NT2/D1 (cell line): Measurements from ENCODE around the gene CLEC2A.

Source experiments
- SUZ12 ChIP-seq: IDR thresholded peaks from 2 replicates; pipeline ENCODE4 v1.6.1; 2011; ENCODE audit not compliant: insufficient read length, insufficient read depth; ENCODE audit errors: extremely low read depth
- YY1 ChIP-seq: IDR thresholded peaks from 2 replicates; pipeline ENCODE4 v1.6.1; 2011; ENCODE audit not compliant: insufficient read length, insufficient read depth
- ZNF274 ChIP-seq: IDR thresholded peaks from 2 replicates; pipeline ENCODE4 v1.6.1; 2011; ENCODE audit warnings: mild to moderate bottlenecking, low read depth, low read length

DNA sequence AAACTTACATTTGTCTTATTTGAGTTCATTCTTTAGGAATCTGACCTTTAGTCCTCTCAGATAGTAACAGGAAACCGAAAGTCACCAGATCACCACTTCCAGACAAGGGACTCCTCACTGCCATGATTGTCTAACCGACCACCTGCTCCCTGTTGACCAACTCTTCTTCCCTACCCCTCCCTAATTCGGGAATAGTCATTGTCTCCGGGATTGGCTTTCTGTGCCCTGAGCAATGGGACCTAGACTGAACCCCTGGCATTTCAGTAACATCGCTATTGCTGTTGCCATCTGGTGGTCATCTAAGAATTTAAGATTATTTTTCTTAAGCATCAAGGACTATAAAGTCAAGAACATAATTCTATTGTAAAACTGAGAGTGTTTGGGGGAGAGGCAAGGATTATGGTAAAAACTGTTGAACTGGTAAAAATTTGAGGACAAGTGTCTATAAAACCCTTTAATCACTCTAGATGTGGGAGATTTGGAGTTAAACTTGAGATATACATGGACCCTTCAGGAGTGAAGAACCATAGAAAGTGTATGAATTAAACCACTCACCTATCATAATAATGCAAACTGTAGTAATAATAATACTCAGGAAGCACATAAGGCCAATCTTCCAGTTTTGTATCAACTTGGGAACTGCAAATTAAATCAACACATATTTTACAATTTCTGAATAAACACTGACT, 6.3 kb downstream of the CLEC2A start:
- TF ChIP-seq ZNF274 (no peak), YY1 (no peak), SUZ12 (no peak)
